Fibroblast of lung (primary cell): ENCODE measurements around the gene ZSWIM4.

Source experiments
- CTCF ChIP-seq, 2 donors: IDR thresholded peaks in 1 of 2; conservative IDR thresholded peaks in 1 of 2; 1 replicate in 1 of 2; 2 replicates in 1 of 2; pipeline ENCODE4 v1.5.1; 2011 to 2012; ENCODE audit warnings: low read length in 2 of 2, control low read depth in 1 of 2, inconsistent platforms in 1 of 2, low read depth in 1 of 2, mild to moderate bottlenecking in 1 of 2
- EZH2 ChIP-seq: IDR thresholded peaks from 2 replicates; pipeline ENCODE4 v1.5.1; 2012; ENCODE audit warnings: low read length, control low read depth, mild to moderate bottlenecking; ENCODE audit errors: missing control alignments

- no peak for TF ChIP-seq CTCF (conservative IDR thresholded peaks at IDR 0.05 in 1 of 2, IDR thresholded peaks at IDR 0.05 in 1 of 2; ENCODE audit: low read depth in 1 of 2, low read length in 2 of 2)
- TF ChIP-seq EZH2: no peak
Measured at GRCh38 chr19:13781547-13781946, 13.7 kb upstream of the ZSWIM4 start.
